ENCODE data around the gene DSTYK. TPM values are rescaled to one million over a fixed set of nuclear protein-coding genes. Genes with fewer than 3 reads are reported as not detected.

The DSTYK gene
- polyA plus RNA-seq, 1 of the 3 experiments (the other 2 are of a cell fraction): 4.4 TPM

GRCh38 chr1:205227584-205228013, 16.1 kb upstream of the DSTYK start, which contains the start of gene TMCC2 (continued):
- no peak for TF ChIP-seq EP300 (IDR thresholded peaks at IDR 0.05; ENCODE audit: borderline replicate concordance in 1 of 2, low read depth in 1 of 2, low read length in 1 of 2)

- peak overlapping the region; percentile 70 to 78 for H3K4me3 ChIP-seq (ENCODE audit: low read depth in 2 of 2, low read length in 1 of 2)
- ChIA-PET CTCF (interaction anchor here (0.7 to 8.2 kb wide), 8 partner anchors 10 to 613 kb away, joined by 3 to 154 read pairs (median 3); partner anchors contain the start of gene DSTYK), POLR2A (no interaction called here)
- no peaks in the 10 kb centered on the region for H3K79me2 ChIP-seq (ENCODE audit: insufficient read depth)
- peak overlapping the region; percentile 93 for H2AFZ ChIP-seq (ENCODE audit: low read depth)
- peaks cover 10% of the 10 kb centered on the region for H3F3A ChIP-seq (replicated peaks; ENCODE audit: insufficient read depth)
- 25% methylated on average over 8 of the region's 8 CpGs for WGBS (ENCODE audit: low lambda C conversion rate)
- H3K27me3 ChIP-seq (ENCODE audit: insufficient read depth): no peaks in the 10 kb centered on the region
- peak overlapping the region; percentile 60 for H3K9ac ChIP-seq
- H3K4me1 ChIP-seq (ENCODE audit: control insufficient read depth in 1 of 2, insufficient read depth in 2 of 2, low read depth in 1 of 2, low read length in 1 of 2): peaks cover 4 to 21% of the 10 kb centered on the region in 2 experiments; a peak in 2 of 4 replicates
- no peaks in the 10 kb centered on the region for H3K9me2 ChIP-seq
- H3K9me3 ChIP-seq: no peaks in the 10 kb centered on the region
- peak; percentile 39 for DNase-seq
- no peaks in the 10 kb centered on the region for H3K36me3 ChIP-seq (replicated peaks in 1 of 2; ENCODE audit: control insufficient read depth in 1 of 2, insufficient read depth in 2 of 2, low read length in 1 of 2)
- peak; percentile 43 for TF ChIP-seq NFIC (IDR thresholded peaks at IDR 0.05; ENCODE audit: borderline replicate concordance)
- no peak for TF ChIP-seq ELF1 (IDR thresholded peaks at IDR 0.05)
- peak overlapping the region in 1 of 2 experiments; percentile 56; a peak in 1 of 4 replicates for H3K27ac ChIP-seq (ENCODE audit: low read depth in 2 of 2, low read length in 1 of 2)
- H4K20me1 ChIP-seq (ENCODE audit: insufficient read depth): peaks cover 3% of the 10 kb centered on the region; the same call in 1 of the 2 replicates
- H3K4me2 ChIP-seq: peak overlapping the region; percentile 86
Measured at GRCh38 chr1:205226868-205227583, 15.5 kb upstream of the DSTYK start.

GRCh38 chr1:205225901-205226765, 14.6 kb upstream of the DSTYK start:
- H3F3A ChIP-seq (replicated peaks; ENCODE audit: insufficient read depth): peaks cover 10% of the 10 kb centered on the region
- TF ChIP-seq SIN3A (IDR thresholded peaks at IDR 0.05; ENCODE audit: borderline replicate concordance, low read depth, low read length) (no peak), REST (IDR thresholded peaks at IDR 0.05; ENCODE audit: low read depth, low read length) (no peak), ZBTB33 (IDR thresholded peaks at IDR 0.05; ENCODE audit: borderline replicate concordance, low read depth) (no peak), GABPA (IDR thresholded peaks at IDR 0.05; ENCODE audit: low read depth) (no peak), TAF1 (IDR thresholded peaks at IDR 0.05; ENCODE audit: borderline replicate concordance, low read depth, low read length) (no peak), EP300 (IDR thresholded peaks at IDR 0.05; ENCODE audit: borderline replicate concordance in 1 of 2, low read depth in 1 of 2, low read length in 1 of 2) (no peak), POLR2AphosphoS5 (IDR thresholded peaks at IDR 0.05; ENCODE audit: low read depth, low read length) (no peak), CTCF (IDR thresholded peaks at IDR 0.05) (no peak)
- H4K20me1 ChIP-seq (ENCODE audit: insufficient read depth): peaks cover 3% of the 10 kb centered on the region; the same call in 1 of the 2 replicates
- ChIA-PET CTCF (interaction anchor here (0.7 to 8.2 kb wide), 4 partner anchors 14 to 129 kb away, joined by 3 to 154 read pairs (median 6); partner anchors contain the start of gene DSTYK), POLR2A (no interaction called here)
- H3K4me3 ChIP-seq (ENCODE audit: low read depth in 2 of 2, low read length in 1 of 2): no peak overlapping the region
- 80% methylated on average over 11 of the region's 11 CpGs for WGBS (ENCODE audit: low lambda C conversion rate)
- no peak for DNase-seq
- no peaks in the 10 kb centered on the region for H3K36me3 ChIP-seq (replicated peaks in 1 of 2; ENCODE audit: control insufficient read depth in 1 of 2, insufficient read depth in 2 of 2, low read length in 1 of 2)
- no peak overlapping the region for H2AFZ ChIP-seq (ENCODE audit: low read depth)
- peak overlapping the region; percentile 86; the same call in 1 of the 2 replicates for H3K4me2 ChIP-seq
- no peak overlapping the region; a peak in 1 of 4 replicates for H3K27ac ChIP-seq (ENCODE audit: low read depth in 2 of 2, low read length in 1 of 2)
- peaks cover 4 to 21% of the 10 kb centered on the region in 2 experiments; a peak in 2 of 4 replicates for H3K4me1 ChIP-seq (ENCODE audit: control insufficient read depth in 1 of 2, insufficient read depth in 2 of 2, low read depth in 1 of 2, low read length in 1 of 2)
- no peak overlapping the region for H3K9ac ChIP-seq
- H3K9me2 ChIP-seq: no peaks in the 10 kb centered on the region
- H3K27me3 ChIP-seq (ENCODE audit: insufficient read depth): no peaks in the 10 kb centered on the region
- no peaks in the 10 kb centered on the region for H3K9me3 ChIP-seq
- H3K79me2 ChIP-seq (ENCODE audit: insufficient read depth): no peaks in the 10 kb centered on the region

All from SK-N-SH (cell line).